GM21526 (cell line): ENCODE data around the gene DOCK10.
"Not testable (repeated sequence)": the region's sequence is repeated elsewhere in the genome, so short reads cannot be mapped to it uniquely, and the experiment has no call there.

Source experiments
- ATAC-seq: cut with Tn5 transposase; IDR thresholded peaks from one replicate; pipeline ENCODE4 v1.9.1; 2021; ENCODE audit warnings: moderate library complexity; ENCODE audit not compliant: unreplicated experiment, low FRiP score

DOCK10 gene

DNA sequence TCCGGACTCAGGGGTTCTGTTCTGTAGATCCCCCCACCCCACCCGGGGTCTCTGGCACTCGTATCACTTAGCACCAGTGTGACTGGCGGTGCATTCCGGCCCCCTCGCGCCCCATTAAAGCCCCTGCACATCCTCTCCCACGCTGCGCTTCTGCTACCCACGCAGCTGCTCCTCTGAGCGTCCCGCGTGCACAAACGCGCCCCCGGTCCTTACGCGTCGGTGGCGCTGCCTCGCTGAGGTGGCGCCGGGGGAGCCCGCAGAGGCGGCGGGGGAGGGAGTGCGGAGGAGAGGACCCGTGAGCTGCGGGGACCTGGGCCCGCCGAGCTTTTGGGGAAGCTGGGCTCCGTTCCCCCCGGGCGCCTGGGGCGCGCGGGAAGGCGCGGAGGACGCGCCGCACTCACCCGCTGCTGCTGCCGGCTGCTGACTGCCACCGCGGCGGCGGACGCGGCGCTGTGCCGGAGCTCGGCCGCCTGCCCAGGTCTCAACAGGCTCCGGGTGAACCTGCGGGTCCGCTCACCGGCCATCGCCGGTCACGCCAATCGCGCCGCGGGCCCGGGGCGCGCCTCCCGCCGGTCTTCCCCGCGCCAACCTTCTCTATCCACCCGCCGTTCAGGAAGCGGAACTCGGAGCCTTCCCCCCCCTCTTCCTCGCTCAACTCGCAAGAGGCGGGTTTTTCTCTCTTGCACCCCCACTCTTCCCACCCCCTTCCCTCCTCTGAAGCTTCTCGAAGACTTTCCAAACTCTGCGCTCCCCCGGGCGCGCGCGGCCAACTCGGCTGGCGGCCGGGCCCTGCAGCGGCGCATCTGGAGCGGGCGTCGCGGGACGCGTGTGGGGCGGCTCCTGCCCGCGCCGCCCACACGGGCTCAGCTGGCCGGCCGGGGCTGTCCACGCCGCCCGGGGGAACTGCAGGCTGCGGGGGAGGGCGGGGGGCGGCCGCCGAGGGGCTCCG, at the start of gene DOCK10:
TSS of gene DOCK10 (minus strand) at position 618 of the 949 bp plus-strand sequence. CDS start at position 524, 94 bp downstream.
- ATAC-seq, result peak; percentile 33

GRCh38 chr2:225091336-225091735, 49.1 kb upstream of the DOCK10 start:
- no peak for ATAC-seq

DNA sequence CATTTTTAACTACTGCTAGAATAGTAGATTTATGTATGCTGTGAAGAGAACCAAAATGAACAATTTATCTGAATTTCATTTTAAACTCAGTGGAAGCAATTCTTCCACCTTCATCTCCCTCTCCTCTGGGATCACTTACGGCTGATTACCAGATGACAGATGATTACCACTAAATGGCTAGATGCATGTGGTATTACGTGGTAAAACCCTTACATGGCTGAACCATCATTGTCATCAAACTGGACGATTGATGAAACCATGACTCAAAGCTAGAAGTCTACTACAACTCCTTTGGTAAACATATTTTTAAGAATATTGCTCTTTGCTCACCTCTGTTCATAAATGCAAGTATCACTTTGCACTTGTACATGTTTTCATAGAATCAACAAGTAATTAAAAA, 48.5 kb upstream of the DOCK10 start:
- no peak for ATAC-seq

DNA sequence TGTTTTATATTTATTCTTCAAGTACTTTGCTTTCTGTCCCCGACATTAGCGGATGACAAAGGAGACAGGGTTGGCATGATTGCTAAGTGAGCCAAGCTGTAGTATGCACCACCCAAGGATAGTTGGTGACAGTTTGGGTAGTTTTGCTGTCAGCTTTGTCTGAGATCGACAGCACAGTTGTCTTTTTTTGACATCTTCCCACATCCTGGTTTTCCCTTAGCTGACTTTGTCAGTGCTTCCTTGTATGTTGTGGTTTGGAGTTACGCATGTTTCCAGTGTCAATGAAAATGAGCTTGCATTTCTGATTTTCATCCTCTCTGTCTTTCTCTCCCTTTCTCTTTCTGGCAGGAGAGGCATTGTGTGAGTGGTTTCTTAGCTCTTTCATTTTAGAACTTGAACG, 44.6 kb upstream of the DOCK10 start:
- no peak for ATAC-seq

DNA sequence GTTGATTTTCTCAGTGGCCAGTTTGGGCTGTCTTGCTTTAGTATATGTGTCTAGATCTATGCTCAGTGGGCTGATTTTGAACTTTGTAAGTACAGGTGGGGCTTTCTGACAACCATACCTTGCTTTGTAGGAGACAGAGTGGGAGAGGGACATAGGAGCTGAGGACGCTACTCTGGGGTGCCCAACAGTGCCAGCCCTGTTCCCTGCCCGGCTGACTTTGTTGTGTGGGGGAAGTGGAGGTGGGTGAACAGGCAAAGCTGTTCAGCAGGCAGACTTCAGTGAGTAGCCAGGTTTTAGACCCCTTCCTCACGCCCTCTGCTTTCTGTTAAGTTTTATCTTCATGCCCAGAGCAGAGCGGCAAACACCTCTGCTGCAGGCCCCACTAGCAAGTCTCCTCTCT, 44.2 kb upstream of the DOCK10 start:
- ATAC-seq, result no peak

GRCh38 chr2:225083276-225083675, 41.0 kb upstream of the DOCK10 start:
- no peak for ATAC-seq

DNA sequence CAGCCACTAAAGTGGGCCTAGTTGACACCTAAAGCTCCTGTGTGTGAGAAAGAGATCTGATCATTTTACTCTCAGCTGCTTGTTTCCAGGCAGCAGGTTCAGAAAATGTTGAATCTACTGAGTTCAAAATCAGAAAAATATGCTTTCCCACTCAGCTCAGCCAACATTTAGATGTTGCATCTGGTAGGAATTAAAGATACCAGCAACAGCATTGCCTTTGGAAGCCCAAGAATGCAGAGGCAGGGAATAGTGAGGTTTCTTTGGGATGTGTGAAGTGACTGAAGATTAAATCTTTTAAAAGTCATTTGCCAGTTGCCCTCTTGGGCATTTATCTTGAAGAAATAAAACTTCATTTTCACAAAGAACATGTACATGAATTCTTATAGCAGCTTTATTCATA, 33.9 kb upstream of the DOCK10 start:
- no peak for ATAC-seq

DNA sequence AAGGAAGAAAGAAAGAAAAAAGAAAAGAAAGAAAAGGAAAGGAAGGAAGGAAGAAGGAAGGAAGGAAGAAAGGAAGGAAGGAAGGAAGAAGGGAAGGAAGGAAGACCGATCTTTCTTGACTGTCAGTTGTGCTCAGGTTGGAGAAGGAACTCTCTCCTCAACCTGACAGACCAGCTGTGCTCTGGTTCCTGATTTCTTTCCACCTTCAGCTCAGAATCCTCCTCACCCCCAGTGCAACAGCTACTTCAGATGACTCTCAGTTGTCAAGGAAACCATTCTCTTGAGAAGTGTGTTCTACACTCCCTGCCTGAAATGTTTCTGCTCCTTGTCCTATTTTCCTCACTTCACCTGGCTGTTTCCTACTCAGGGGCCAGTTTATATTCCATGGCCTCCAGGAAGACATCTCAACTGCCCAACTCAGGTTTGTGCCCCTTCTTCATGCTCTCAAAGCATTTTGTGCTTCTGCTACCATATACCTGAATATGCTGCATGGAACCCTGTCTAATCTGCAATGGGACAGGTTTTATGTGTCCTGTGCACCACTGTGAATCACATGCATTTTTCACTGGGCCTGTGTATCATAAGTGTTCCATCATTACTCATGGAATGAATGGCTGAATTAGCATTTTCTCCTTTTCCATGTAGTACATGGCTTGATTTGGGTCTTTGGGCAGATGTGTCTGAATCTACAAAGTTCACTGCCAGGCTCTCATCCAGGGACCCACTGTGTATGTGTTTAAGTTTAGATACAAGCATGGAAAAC, 32.8 kb upstream of the DOCK10 start:
- no peak for ATAC-seq

DNA sequence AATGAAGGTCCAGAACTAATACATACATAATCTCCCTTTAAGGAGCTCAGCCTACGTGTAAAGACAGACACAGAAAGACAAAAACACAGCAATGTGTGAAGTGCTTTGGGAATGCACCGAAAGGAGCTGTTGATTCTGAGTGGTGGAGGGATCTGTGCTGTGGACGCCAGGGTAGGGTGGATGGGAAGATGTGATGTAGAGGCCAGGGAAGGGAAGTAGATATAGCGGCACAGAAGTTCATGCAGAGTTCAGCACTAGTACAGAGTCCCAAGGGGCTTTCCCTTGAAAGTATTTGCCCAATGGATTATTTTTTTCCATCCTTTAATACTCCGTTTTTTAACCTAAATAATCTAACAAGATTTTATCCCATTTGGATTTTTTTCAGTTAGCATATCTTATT, 32.1 kb upstream of the DOCK10 start:
- ATAC-seq, result no peak

DNA sequence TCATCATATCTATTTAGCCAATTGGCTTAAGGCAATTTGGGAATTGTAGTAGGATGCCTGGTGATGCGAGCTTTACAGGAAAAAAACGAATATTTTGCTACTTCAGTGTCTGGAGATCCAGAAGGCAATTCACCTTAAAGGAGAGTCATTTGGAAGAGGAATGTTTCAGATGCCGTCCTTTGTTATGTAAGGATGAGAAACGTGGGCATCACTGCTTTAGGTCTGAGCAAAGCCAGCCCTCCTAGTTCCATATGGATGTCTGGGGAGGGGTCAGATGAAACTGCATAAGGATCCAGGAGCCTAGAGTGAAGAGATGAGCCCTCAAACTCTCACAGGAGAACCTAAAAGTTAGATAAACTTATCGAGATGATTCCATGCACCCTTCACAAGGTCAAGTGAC, 30.9 kb upstream of the DOCK10 start:
- ATAC-seq, result no peak

GRCh38 chr2:225072444-225072843, 30.2 kb upstream of the DOCK10 start:
- no peak for ATAC-seq

GRCh38 chr2:225070811-225071210, 28.5 kb upstream of the DOCK10 start:
- no peak for ATAC-seq

GRCh38 chr2:225069966-225070365, 27.7 kb upstream of the DOCK10 start:
- no peak for ATAC-seq

DNA sequence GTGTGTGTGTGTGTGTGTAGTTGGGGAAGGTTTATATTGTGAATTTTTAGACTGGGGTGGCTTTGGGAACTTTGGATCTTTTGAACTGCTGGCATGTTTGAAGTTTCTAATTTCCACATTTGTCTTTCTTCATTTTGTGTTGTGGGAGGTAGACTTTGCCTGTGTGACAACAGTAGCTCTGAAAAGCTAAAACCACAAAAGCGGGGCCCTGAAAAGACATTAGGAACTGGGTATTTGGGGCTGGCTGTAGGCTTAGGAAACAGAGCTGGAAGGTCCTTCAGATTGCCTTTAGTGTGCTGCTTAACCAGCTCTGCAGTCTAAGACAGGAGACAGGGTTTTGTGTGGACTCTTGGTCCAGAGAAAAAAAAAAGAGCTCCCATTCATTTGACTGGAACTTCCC, 27.2 kb upstream of the DOCK10 start:
- ATAC-seq, result no peak

- ATAC-seq, result no peak
Measured at GRCh38 chr2:225065882-225066281, 23.6 kb upstream of the DOCK10 start.

- no peak for ATAC-seq
Measured at GRCh38 chr2:225064928-225065327, 22.7 kb upstream of the DOCK10 start.

- no peak for ATAC-seq
Measured at GRCh38 chr2:225064362-225064761, 22.1 kb upstream of the DOCK10 start.

DNA sequence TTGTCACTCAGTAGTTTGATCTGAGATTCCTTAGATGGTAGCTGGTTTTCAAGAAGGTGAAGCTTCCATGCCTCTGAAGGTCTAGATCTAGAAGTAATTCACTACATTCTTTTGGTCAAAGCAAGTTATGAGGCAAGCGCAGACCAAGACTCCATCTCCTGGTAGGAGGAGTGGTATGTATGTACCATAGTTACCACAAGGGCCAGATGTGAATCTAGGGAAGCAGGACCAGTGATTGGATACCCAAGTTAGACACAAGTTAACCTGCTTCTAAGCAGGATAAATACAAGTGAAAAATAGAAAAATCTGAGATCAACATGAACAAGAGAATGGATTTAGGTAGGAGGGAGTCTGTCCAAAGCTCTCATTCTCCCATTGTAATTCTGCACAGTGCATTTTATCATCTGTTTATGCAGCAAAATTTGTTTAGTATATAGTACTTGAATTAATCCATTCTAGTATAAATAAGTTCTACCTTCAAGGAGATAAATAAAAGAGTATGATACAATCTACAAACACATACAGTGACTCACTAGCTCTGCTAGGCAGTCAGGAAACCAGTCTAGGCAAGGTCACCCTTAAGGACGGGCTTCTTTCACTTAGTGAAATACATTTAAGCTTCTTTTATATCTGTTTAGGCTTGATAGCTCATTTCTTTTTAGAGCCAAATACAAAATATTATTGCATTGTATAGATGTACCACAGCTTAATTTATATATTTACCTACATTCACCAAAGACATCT, 14.2 kb upstream of the DOCK10 start:
- no peak for ATAC-seq

GRCh38 chr2:225055714-225056113, 13.4 kb upstream of the DOCK10 start:
- no peak for ATAC-seq

- peak; percentile 85 for ATAC-seq
Measured at GRCh38 chr2:225052703-225053102, 10.4 kb upstream of the DOCK10 start.

DNA sequence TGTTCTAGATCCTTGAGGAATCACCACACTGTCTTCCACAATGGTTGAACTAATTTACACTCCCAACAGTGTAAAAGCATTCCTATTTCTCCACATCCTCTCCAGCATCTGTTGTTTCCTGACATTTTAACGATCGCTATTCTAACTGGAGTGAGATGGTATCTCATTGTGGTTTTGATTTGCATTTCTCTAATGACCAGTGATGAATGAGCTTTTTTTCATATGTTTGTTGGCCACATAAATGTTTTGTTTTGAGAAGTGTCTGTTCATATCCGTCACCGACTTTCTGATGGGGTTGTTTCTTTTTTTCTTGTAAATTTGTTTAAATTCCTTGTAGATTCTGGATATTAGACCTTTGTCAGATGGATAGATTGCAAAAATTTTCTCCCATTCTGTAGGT, 5.2 kb upstream of the DOCK10 start:
- not testable (repeated sequence) for ATAC-seq
